Fibroblast of mammary gland (primary cell): ENCODE data around the gene TMA7B.
A peak's percentile ranks its signal among the peaks of the same experiment; 100 is the strongest.

ENCODE experiments used
- DNase-seq: peaks from one replicate; pipeline ENCODE4 v3.0.0-alpha.2; 2010; ENCODE audit warnings: low read depth
- H3K4me3 ChIP-seq: 2 replicates; pipeline ENCODE4 v1.5.1; 2011; ENCODE audit warnings: low read depth, mild to moderate bottlenecking, low read length, moderate library complexity; ENCODE audit not compliant: control insufficient read depth
- CTCF ChIP-seq: conservative IDR thresholded peaks from 2 replicates; pipeline ENCODE4 v1.5.1; 2011; ENCODE audit warnings: low read depth, low read length, inconsistent platforms; ENCODE audit not compliant: control insufficient read depth, insufficient read depth

TMA7B gene

GRCh38 chr22:39983346-39983745, 23.1 kb downstream of the TMA7B start:
- no peak for TF ChIP-seq CTCF
- no peak for DNase-seq
- H3K4me3 ChIP-seq, result no peak overlapping the region

GRCh38 chr22:39984006-39984405, 23.8 kb downstream of the TMA7B start:
- H3K4me3 ChIP-seq, result no peak overlapping the region
- no peak for TF ChIP-seq CTCF
- DNase-seq, result peak; percentile 60

GRCh38 chr22:39984746-39985145, 24.5 kb downstream of the TMA7B start:
- DNase-seq, result no peak
- H3K4me3 ChIP-seq, result no peak overlapping the region
- no peak for TF ChIP-seq CTCF

- TF ChIP-seq CTCF, result no peak
- no peak overlapping the region for H3K4me3 ChIP-seq
- no peak for DNase-seq
Measured at GRCh38 chr22:39985383-39986035, 25.3 kb downstream of the TMA7B start.

- DNase-seq, result no peak
- H3K4me3 ChIP-seq, result no peak overlapping the region
- no peak for TF ChIP-seq CTCF
Measured at GRCh38 chr22:39988386-39989114, 28.4 kb downstream of the TMA7B start.

GRCh38 chr22:39989633-39990032, 29.4 kb downstream of the TMA7B start:
- no peak for TF ChIP-seq CTCF
- no peak overlapping the region for H3K4me3 ChIP-seq
- no peak for DNase-seq

GRCh38 chr22:39990686-39991085, 30.5 kb downstream of the TMA7B start:
- TF ChIP-seq CTCF, result no peak
- no peak for DNase-seq
- H3K4me3 ChIP-seq, result no peak overlapping the region
